NOMO-1 treated with DMSO at 0.1 percent for 48 hours (cell line): ENCODE results near the gene PGBD5.

ENCODE experiments used
- DNase-seq: peaks from one replicate; lab custom pipeline; 2025; ENCODE audit not compliant: unreplicated experiment; lab: John Stamatoyannopoulos, UW

PGBD5 gene

GRCh38 chr1:230351514-230351913 is 74.6 kb downstream of the PGBD5 start:
- DNase-seq, result no peak

- no peak for DNase-seq
These were observed 75.8 kb downstream of the PGBD5 start for GRCh38 chr1:230350208-230350921.

DNA sequence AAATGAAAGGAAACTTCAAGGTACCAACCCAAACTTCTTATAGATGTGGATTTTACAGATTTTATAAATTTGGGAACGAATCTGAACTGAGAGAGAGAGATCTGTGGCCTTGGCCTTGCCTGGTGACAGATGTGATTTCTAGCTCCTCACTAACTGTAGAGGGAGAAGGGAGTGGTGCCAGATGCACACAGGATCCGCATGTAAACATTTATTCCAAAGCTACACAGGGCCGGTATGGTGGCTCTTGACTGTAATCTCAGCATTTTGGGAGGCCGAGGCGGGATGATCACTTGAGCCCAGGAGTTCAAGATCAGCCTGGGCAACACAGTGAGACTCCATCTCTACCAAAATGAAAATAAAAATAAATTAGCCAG is 77.1 kb downstream of the PGBD5 start:
- no peak for DNase-seq

- DNase-seq, result no peak
These were observed 77.6 kb downstream of the PGBD5 start for GRCh38 chr1:230348386-230349019.

DNA sequence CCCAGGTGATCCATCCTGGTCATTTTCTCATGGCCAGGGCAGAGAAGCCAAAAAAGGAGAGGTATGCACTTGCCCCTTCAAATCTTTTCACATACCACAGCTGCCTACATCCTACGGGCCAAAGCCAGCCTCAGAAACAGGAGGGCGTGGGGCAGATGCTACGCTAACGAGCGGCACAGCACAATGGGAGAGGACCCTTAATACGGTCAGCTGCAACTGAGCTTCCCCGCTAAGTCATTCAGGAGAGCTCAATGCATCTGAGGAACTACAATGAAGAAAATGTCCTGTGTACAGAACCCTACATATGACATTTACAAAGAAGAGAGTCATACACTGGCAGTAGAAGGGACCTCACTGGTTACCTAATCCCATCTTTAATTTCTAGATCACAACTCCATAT is 78.2 kb downstream of the PGBD5 start:
- no peak for DNase-seq

- DNase-seq, result no peak
These were observed 80.8 kb downstream of the PGBD5 start for GRCh38 chr1:230345139-230345885.

DNA sequence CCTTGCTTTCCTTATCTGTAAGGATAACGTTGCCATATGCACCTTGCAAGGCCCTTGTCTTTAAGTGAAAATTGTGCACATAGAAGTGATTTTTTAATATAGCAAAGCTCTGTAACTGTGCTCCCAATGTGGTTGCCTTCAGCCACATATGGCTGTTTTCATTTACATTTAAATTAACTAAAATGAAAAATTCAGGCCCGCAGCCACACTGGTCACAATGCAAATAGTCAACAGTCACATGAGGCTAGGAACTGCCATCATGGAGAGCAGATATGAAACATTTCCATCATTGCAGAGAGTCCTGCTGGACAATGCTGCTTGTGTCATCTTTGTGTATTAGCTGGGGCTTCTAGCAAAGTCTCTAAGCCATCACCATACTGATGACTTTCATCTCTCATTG is 83.4 kb downstream of the PGBD5 start:
- no peak for DNase-seq

GRCh38 chr1:230342019-230342418 is 84.1 kb downstream of the PGBD5 start:
- no peak for DNase-seq

DNA sequence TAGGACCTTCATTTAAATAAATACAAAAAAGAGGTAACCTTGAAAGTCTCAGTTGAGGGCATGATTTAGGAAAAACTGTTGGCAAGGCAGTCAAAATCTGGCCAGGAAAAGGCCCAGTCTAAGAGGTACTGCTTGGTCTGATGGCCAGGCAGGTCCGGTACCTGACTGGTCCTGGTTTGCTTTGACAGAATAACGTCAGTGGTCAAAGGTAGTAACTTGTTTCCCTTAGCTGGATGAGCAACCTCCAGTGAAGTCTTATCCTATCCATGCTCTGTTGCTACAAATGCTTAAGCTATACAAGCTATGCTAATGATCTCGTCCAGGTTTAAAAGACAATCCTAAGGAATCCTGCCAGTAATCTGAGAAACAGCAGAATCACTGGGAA is 85.0 kb downstream of the PGBD5 start:
- no peak for DNase-seq

GRCh38 chr1:230340526-230341161 is 85.5 kb downstream of the PGBD5 start:
- DNase-seq, result no peak

DNA sequence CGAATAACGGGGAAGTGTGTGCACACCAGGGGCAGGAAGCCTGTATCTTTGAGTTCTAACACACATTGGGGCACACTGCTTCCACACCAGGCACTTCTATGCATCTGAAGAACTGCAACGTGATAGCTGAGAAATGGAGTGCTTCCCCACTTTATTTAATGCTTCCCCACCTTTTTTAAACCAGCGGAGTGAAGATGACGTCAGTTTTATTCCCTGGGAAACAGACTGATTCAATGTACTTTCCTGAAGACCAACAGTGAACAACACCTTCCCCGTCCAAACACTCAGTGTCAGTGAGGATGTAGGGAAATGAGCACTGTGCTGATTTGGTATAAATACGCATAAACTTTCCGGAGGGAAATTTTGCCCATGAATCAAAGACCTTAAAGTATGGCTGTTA is 87.1 kb downstream of the PGBD5 start:
- no peak for DNase-seq

- no peak for DNase-seq
These were observed 88.9 kb downstream of the PGBD5 start for GRCh38 chr1:230337266-230337665.

- DNase-seq, result no peak
These were observed 90.1 kb downstream of the PGBD5 start for GRCh38 chr1:230335861-230336522.

- DNase-seq, result no peak
These were observed 91.7 kb downstream of the PGBD5 start for GRCh38 chr1:230334447-230334837.

DNA sequence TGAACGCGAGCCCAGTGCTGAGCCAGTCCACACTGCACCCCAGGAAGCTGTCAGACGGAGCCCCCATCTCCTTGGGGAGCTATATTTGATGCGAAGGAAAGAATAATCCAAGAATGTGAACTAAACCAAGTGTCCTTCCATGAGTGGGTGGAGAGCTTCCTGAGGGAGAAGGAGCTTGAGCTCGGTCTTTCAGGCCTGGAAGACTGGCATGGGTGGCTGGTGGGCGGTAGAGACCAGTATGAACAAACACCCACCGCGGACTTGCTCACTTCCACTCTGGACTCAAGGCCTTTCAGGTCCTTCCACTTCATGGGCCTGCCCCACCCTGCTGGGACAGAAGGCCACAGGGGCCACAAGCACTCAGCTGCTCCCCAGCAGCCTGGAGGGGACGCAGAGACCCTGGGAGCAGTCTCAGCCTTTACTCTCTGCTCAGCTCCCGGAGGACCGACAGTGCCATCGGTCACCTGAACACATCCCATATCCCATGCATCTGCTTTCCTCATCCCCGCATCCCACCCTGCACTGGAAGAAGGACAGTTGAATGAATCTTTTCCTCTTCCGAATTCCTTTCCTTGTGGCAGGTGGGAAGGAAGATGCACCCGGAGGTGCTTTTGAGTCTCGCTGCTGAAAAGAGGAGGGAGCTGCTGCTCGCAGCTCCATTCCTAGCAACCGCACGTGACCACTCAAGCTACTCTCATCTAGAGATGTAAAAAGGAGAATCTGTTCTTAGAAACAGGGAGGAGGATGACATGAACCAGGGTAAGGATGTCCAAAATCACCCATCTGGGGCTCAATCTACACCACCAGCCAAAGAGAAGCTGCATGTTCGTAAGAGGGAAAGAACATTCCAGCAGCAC is 92.3 kb downstream of the PGBD5 start:
- DNase-seq, result no peak

GRCh38 chr1:230332575-230333066 is 93.5 kb downstream of the PGBD5 start:
- DNase-seq, result no peak

GRCh38 chr1:230332061-230332460 is 94.1 kb downstream of the PGBD5 start:
- DNase-seq, result no peak

DNA sequence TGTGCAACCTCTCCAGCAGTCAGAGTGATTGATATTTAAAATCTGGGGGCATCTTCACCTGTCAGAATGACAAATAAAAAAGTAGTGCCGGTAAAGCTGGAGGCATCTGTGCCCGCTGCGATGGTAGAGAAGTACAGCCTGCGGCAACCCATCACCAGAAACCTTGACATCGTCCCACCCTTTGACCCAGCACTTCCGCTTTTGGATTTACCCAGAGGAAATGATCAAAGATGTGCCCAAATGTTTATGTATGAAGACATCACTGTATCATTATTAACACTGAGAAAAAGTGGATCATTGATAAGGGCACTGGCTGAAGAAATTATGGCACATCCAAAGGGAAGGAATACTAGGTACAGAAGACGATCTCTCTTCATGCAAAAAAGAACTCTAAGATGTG is 96.0 kb downstream of the PGBD5 start:
- peak; percentile 52 for DNase-seq

DNA sequence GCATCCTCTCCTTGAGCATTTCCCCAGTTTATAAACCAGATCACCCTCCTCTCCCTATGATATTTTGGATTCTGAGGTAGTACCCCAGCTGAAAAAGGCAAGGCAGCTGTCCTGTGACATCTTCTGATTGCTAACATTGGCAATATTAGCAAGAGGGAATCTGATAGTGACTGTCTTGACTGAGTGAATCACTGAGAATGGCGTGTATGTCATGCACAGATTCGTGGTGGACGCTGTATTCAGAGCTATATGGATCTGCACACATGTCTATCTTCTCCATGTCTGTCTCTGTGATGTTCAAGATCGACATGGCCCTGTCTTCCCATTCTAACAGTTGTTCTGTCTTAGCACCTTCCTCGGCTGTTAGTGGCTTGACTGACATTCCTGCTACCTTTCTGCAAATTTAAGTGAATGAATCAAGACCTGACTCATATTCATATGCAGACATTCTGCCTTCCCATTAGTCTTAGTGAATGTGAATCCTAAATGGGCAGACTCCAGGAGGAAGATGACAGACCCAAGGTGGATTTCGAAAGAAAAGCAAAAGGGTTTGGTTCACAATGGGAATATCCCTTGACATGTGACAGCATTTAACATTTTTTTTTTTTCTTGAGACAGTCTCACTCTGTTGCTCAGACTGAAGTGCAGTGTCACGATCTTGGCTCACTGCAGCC is 97.7 kb downstream of the PGBD5 start:
- DNase-seq, result no peak

- no peak for DNase-seq
These were observed 98.2 kb downstream of the PGBD5 start for GRCh38 chr1:230327892-230328284.
